Measurements from ENCODE around the gene TSFM. TPM values are rescaled to one million over a fixed set of nuclear protein-coding genes. Genes with fewer than 3 reads are reported as not detected.

Gene TSFM
- total and polyA plus RNA-seq, 9 of the 15 experiments (the other 6 are each of a cell fraction or from before 2014, with no cell fraction given), result 44.6 to 198 (median 60.2) TPM

DNA sequence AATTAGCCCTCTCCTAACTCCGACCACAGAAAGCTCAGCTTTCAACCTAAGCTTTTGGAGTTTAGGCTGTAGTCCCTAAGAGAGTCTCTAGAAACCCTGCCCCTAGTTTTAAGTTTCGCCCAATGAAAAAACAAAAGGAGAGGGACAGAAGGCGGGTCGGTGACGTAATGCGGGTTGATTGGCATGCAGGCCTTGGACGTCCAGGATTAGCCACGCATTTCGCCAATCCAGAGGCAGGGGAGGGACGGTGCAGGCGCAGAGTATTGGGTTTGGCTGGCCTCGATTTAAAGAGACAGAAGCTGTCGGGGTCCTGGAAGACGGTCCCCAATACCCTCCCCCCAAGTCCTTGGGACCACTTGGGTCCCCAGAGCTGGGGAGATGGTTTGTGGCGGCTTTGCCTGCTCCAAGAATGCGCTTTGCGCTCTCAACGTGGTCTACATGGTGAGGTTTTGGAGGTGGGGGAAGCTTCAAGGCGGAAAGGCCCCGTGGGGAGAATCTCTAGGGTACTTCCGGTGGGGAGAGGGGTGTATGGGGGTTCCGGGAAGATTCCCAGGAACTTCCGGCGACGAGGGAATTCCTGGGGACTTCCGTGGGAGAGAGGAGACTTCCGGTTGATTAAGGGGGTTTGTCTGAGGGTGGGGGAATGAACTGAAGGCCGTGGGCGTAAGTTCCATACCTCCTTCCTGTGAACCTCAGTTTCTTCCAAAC, 37.7 kb upstream of the TSFM start, which contains the start of gene TSPAN31 (continued):
- TF ChIP-seq GTF3C2 (IDR thresholded peaks at IDR 0.05; ENCODE audit: borderline replicate concordance, extremely low read depth, insufficient read length), result no peak
- TF ChIP-seq ZNF780A (CRISPR knock-in tag; IDR thresholded peaks at IDR 0.05), result no peak; the same call in 1 of the 2 replicates
- 0 out of 2 replicates have a peak, but pooled peaks have one; percentile 11 for TF ChIP-seq CAMTA2 (CRISPR knock-in tag; conservative IDR thresholded peaks at IDR 0.05)
- peak; percentile 5; the same call in 1 of the 2 replicates for TF ChIP-seq ZBTB33 (CRISPR knock-in tag; IDR thresholded peaks at IDR 0.05)
- TF ChIP-seq CC2D1A (IDR thresholded peaks at IDR 0.05), result 0 out of 2 replicates have a peak, but pooled peaks have one; percentile 21
- peak; percentile 94 for TF ChIP-seq NFYB (IDR thresholded peaks at IDR 0.05; ENCODE audit: extremely low read depth, insufficient read length)
- TF ChIP-seq MEIS2 (IDR thresholded peaks at IDR 0.05; ENCODE audit: partially characterized antibody), result peak; percentile 79
- no peak for TF ChIP-seq HDAC2 (IDR thresholded peaks at IDR 0.05)
- peak; percentile 61; the same call in 1 of the 2 replicates for TF ChIP-seq ATF1 (CRISPR knock-in tag; IDR thresholded peaks at IDR 0.05)
- TF ChIP-seq ATF1 (tag; IDR thresholded peaks at IDR 0.05), result peak; percentile 99
- no peak for TF ChIP-seq HNRNPUL1 (IDR thresholded peaks at IDR 0.05; ENCODE audit: low read length)
- TF ChIP-seq ZNF644 (tag; IDR thresholded peaks at IDR 0.05; ENCODE audit: low read depth), result no peak
- TF ChIP-seq SMAD2 (IDR thresholded peaks at IDR 0.05; ENCODE audit: low read depth, low read length), result no peak
- no peak for TF ChIP-seq SMAD1 (IDR thresholded peaks at IDR 0.05; ENCODE audit: low read depth, low read length, partially characterized antibody)
- TF ChIP-seq ZNF717 (CRISPR knock-in tag; IDR thresholded peaks at IDR 0.05), result no peak; the same call in 1 of the 2 replicates
- TF ChIP-seq ZNF655 (CRISPR knock-in tag; IDR thresholded peaks at IDR 0.05), result 0 out of 2 replicates have a peak, but pooled peaks have one; percentile 20
- TF ChIP-seq TRIM25 (IDR thresholded peaks at IDR 0.05; ENCODE audit: borderline replicate concordance), result peak; percentile 41; the same call in 1 of the 2 replicates
- no peak for TF ChIP-seq HINFP (tag; conservative IDR thresholded peaks at IDR 0.05; ENCODE audit: low read depth)

All from K562 (cell line).